HG02884 (cell line): ENCODE data around the gene ANP32D.
"Not testable (repeated sequence)": the region's sequence is repeated elsewhere in the genome, so short reads cannot be mapped to it uniquely, and the experiment has no call there.

Experiments used
- ATAC-seq: cut with Tn5 transposase; IDR thresholded peaks from one replicate; pipeline ENCODE4 v1.9.1; 2021; ENCODE audit warnings: mild to moderate bottlenecking, moderate library complexity; ENCODE audit not compliant: unreplicated experiment

ANP32D gene

GRCh38 chr12:48472259-48472658 is at the start of gene ANP32D:
TSS of gene ANP32D (plus strand) at chr12:48472559. CDS start at chr12:48472665, 106 bp downstream.
- ATAC-seq, result no peak

- ATAC-seq, result no peak
These were observed 49.2 kb upstream of the ANP32D start for GRCh38 chr12:48423171-48423570.

- no peak for ATAC-seq
These were observed 47.7 kb upstream of the ANP32D start for GRCh38 chr12:48424644-48425043.

- not testable (repeated sequence) for ATAC-seq
These were observed 38.3 kb upstream of the ANP32D start for GRCh38 chr12:48434016-48434415.

- ATAC-seq, result no peak
These were observed 31.3 kb upstream of the ANP32D start for GRCh38 chr12:48441069-48441468.

- ATAC-seq, result no peak
These were observed 30.0 kb upstream of the ANP32D start for GRCh38 chr12:48442179-48442847.

- no peak for ATAC-seq
These were observed 26.8 kb upstream of the ANP32D start for GRCh38 chr12:48445538-48445937.

GRCh38 chr12:48446161-48446776 is 26.1 kb upstream of the ANP32D start:
- ATAC-seq, result no peak

- no peak for ATAC-seq
These were observed 24.6 kb upstream of the ANP32D start for GRCh38 chr12:48447755-48448154.

- ATAC-seq, result no peak
These were observed 21.0 kb upstream of the ANP32D start for GRCh38 chr12:48451372-48451771.

- ATAC-seq, result not testable (repeated sequence)
These were observed 19.4 kb upstream of the ANP32D start for GRCh38 chr12:48452961-48453360.

GRCh38 chr12:48454667-48455066 is 17.7 kb upstream of the ANP32D start:
- ATAC-seq, result no peak

GRCh38 chr12:48455116-48455515 is 17.2 kb upstream of the ANP32D start:
- no peak for ATAC-seq

GRCh38 chr12:48459259-48459658 is 13.1 kb upstream of the ANP32D start:
- ATAC-seq, result no peak

- ATAC-seq, result not testable (repeated sequence)
These were observed 3.3 kb upstream of the ANP32D start for GRCh38 chr12:48469027-48469426.

- no peak for ATAC-seq
These were observed 702 bp downstream of the ANP32D start for GRCh38 chr12:48473061-48473460.

- not testable (repeated sequence) for ATAC-seq
These were observed 2.1 kb downstream of the ANP32D start for GRCh38 chr12:48474497-48474896.

GRCh38 chr12:48482198-48482597 is 9.8 kb downstream of the ANP32D start, which contains the start of gene C12orf54:
TSS of gene C12orf54 (plus strand) at chr12:48482498. CDS start at chr12:48483297, 799 bp downstream.
- ATAC-seq, result no peak

GRCh38 chr12:48482930-48483329 is 10.6 kb downstream of the ANP32D start:
- ATAC-seq, result no peak

- no peak for ATAC-seq
These were observed 13.9 kb downstream of the ANP32D start for GRCh38 chr12:48486261-48486660.

- ATAC-seq, result no peak
These were observed 14.3 kb downstream of the ANP32D start for GRCh38 chr12:48486679-48487078.

GRCh38 chr12:48489012-48489411 is 16.7 kb downstream of the ANP32D start:
- peak; percentile 98 for ATAC-seq
